Measurements from ENCODE around the gene ARL8A.
A peak's percentile ranks its signal among the peaks of the same experiment; 100 is the strongest.
"Not testable (repeated sequence)": the region's sequence is repeated elsewhere in the genome, so short reads cannot be mapped to it uniquely, and the experiment has no call there.

Gene ARL8A

GRCh38 chr1:202144402-202145067 is at the start of gene ARL8A:
Gene ARL8A, minus strand, starts transcription at chr1:202144737. Its CDS starts 165 bp downstream, at chr1:202144572.
- no peaks in the 10 kb centered on the region for H3K9me3 Mint-ChIP-seq
- no peaks in the 10 kb centered on the region for H3K27me3 Mint-ChIP-seq
- H3K4me1 Mint-ChIP-seq = peaks cover 45% of the 10 kb centered on the region
- DNase-seq = peak; percentile 82
- peak within 1 kb of the TSS; percentile 89 for H3K27ac Mint-ChIP-seq
- CTCF ChIA-PET = interaction anchor here (1.6 to 2.0 kb wide), 2 partner anchors 10 kb away, joined by 4 to 9 read pairs; no protein-coding TSS in a partner anchor
- H3K4me3 Mint-ChIP-seq = peak within 1 kb of the TSS; percentile 96
- H3K36me3 Mint-ChIP-seq = peaks cover 21% of the 10 kb centered on the region

DNA sequence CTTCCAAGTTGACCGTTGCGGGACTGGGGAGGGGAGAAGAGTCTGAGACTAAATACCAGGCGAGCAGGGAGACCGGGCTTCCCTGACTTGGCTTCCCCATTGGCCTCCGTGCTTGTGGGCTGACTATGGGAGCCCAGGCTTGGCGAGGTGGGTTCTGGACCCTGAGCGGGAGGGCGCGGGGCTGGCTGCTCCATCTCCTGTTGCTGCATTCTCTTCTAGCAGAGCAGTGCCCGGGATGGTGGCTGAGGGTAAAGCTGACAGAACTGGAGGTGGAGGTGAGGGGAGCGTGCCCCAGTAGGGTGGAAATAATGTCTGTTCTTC is 49.8 kb upstream of the ARL8A start:
- CTCF ChIA-PET = interaction anchor here (0.9 to 2.9 kb wide), 6 partner anchors 10 to 135 kb away, joined by 3 to 43 read pairs (median 6); no protein-coding TSS in a partner anchor
- Mint-ChIP-seq H3K4me3 (no peak overlapping the region), H3K27me3 (peaks cover 69% of the 10 kb centered on the region), H3K27ac (no peak overlapping the region), H3K36me3 (no peaks in the 10 kb centered on the region), H3K9me3 (no peaks in the 10 kb centered on the region), H3K4me1 (peaks cover 16% of the 10 kb centered on the region)
- no peak for DNase-seq

GRCh38 chr1:202193614-202194327 is 49.2 kb upstream of the ARL8A start, which contains the start of gene LGR6:
Gene LGR6, plus strand, starts transcription at chr1:202193799. Its CDS starts 191 bp downstream, at chr1:202193990.
- Mint-ChIP-seq H3K4me1 (peaks cover 11% of the 10 kb centered on the region), H3K36me3 (no peaks in the 10 kb centered on the region), H3K27ac (no peak within 1 kb of the TSS), H3K27me3 (peaks cover 68% of the 10 kb centered on the region), H3K4me3 (no peak within 1 kb of the TSS), H3K9me3 (no peaks in the 10 kb centered on the region)
- CTCF ChIA-PET = interaction anchor here (0.8 to 2.9 kb wide), 30 partner anchors 10 to 526 kb away, joined by 3 to 43 read pairs (median 4); partner anchors contain the start of genes PTPN7 and UBE2T
- DNase-seq = no peak

- H3K4me1 Mint-ChIP-seq = peaks cover 3% of the 10 kb centered on the region
- H3K9me3 Mint-ChIP-seq = no peaks in the 10 kb centered on the region
- peak; percentile 70 for DNase-seq
- H3K27me3 Mint-ChIP-seq = peaks cover 64% of the 10 kb centered on the region
- H3K36me3 Mint-ChIP-seq = no peaks in the 10 kb centered on the region
- H3K27ac Mint-ChIP-seq = no peak overlapping the region
- CTCF ChIA-PET = interaction anchor here (0.6 to 2.9 kb wide), 41 partner anchors 9 to 527 kb away, joined by 3 to 43 read pairs (median 4); partner anchors contain the start of genes PTPN7 and UBE2T
- H3K4me3 Mint-ChIP-seq = no peak overlapping the region
Measured at GRCh38 chr1:202192770-202193613, 48.5 kb upstream of the ARL8A start.

GRCh38 chr1:202191391-202191790 is 46.9 kb upstream of the ARL8A start:
- not testable (repeated sequence) for H3K4me1 Mint-ChIP-seq, DNase-seq, H3K27ac Mint-ChIP-seq, H3K4me3 Mint-ChIP-seq, H3K9me3 Mint-ChIP-seq, H3K36me3 Mint-ChIP-seq
- CTCF ChIA-PET = interaction anchor here (2.1 to 2.9 kb wide), 2 partner anchors 8 to 31 kb away, joined by 12 to 20 read pairs; partner anchors contain the start of gene PTPN7
- peaks cover 75% of the 10 kb centered on the region for H3K27me3 Mint-ChIP-seq

GRCh38 chr1:202189918-202190715 is 45.6 kb upstream of the ARL8A start:
- DNase-seq = no peak
- Mint-ChIP-seq H3K36me3 (no peaks in the 10 kb centered on the region), H3K27ac (no peak overlapping the region), H3K4me1 (peaks cover 2% of the 10 kb centered on the region), H3K27me3 (peaks cover 73% of the 10 kb centered on the region), H3K4me3 (no peak overlapping the region), H3K9me3 (no peaks in the 10 kb centered on the region)
- CTCF ChIA-PET = interaction anchor here (0.6 to 2.8 kb wide), 24 partner anchors 10 to 529 kb away, joined by 3 to 26 read pairs (median 5); partner anchors contain the start of genes PPP1R12B and PTPN7

DNA sequence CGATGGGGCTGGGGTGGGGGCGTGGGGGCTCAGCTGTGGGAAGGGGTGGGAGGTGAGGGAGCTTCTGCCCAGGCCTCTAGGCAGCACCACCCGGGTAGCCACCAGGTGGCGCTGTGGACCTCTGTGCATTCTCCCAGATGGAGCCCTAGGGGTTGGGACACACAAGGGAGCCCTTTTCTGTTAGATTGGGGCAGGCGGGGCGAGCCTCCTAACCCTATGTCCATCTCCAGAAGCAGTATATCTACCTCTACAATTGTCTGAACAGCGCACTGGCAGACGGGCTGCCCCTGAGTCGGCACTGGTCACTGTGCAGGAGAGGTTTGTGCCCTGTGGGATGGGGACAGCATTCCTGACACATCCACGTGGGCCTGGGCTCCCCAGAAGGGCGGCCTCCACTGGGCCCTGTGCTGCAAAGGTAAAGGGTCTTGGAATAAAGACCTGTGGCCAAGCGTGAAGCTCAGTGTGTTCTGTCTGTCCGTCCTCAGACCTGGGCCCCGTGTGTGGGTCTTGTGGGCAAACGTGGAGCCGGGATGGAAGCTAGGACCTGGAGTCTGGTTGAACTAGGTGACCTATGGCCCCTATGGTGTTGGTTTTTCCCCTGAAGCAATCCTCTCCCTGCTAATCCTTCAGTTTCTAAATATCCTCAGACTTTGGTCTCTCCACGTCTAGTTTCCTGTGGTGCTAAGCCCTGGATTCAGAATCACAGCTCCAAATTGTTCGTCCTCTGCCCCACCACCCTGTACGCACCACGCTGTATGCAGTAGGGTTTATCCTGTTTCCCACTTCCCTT is 44.7 kb upstream of the ARL8A start:
- Mint-ChIP-seq H3K27me3 (peaks cover 71% of the 10 kb centered on the region), H3K36me3 (no peaks in the 10 kb centered on the region), H3K4me1 (peaks cover 6% of the 10 kb centered on the region), H3K9me3 (no peaks in the 10 kb centered on the region), H3K4me3 (no peak overlapping the region), H3K27ac (no peak overlapping the region)
- CTCF ChIA-PET = interaction anchor here (0.7 to 2.8 kb wide), 23 partner anchors 10 to 530 kb away, joined by 3 to 26 read pairs (median 5); partner anchors contain the start of genes PPP1R12B and PTPN7
- peak; percentile 85 for DNase-seq

GRCh38 chr1:202187697-202188407 is 43.3 kb upstream of the ARL8A start:
- Mint-ChIP-seq H3K4me3 (no peak overlapping the region), H3K27me3 (peaks cover 68% of the 10 kb centered on the region), H3K9me3 (no peaks in the 10 kb centered on the region), H3K4me1 (peaks cover 10% of the 10 kb centered on the region), H3K27ac (no peak overlapping the region), H3K36me3 (no peaks in the 10 kb centered on the region)
- CTCF ChIA-PET = interaction anchor here (0.9 to 2.8 kb wide), 9 partner anchors 14 to 129 kb away, joined by 3 to 26 read pairs (median 8); no protein-coding TSS in a partner anchor
- no peak for DNase-seq

DNA sequence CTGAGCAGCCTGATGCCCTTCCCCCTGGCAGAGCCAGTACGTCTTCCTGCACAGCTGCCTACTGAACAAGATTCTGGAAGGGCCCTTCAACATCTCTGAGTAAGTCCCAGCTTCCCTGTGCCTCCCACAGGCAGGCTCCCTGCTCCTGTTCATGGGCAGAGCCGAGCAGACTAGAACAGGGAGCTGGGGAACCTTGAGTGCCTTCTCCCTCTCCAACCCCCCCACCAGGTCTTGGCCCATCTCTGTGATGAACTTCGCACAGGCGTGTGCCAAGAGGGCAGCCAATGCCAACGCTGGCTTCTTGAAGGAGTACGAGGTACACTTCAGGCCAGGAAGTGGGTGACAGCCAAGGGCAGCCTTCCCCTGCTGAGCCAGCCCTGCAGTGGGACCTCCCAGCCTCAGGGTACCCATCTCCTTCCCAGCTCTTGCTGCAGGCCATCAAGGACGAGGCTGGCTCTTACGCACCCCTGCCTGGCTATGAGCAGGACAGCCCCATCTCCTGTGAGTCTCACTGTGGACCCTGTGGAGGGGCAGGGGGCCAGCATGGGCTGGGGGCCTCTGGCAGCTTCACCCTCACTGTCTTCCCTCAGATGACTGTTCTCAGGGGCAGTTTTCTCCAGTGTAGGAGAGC is 42.6 kb upstream of the ARL8A start:
- Mint-ChIP-seq H3K4me3 (no peak overlapping the region), H3K4me1 (peaks cover 10% of the 10 kb centered on the region), H3K9me3 (no peaks in the 10 kb centered on the region), H3K27me3 (peaks cover 66% of the 10 kb centered on the region), H3K27ac (no peak overlapping the region), H3K36me3 (no peaks in the 10 kb centered on the region)
- CTCF ChIA-PET = interaction anchor here (1.0 to 4.2 kb wide), 4 partner anchors 14 to 130 kb away, joined by 3 to 27 read pairs (median 6); no protein-coding TSS in a partner anchor
- no peak for DNase-seq

GRCh38 chr1:202186327-202186726 is 41.8 kb upstream of the ARL8A start:
- Mint-ChIP-seq H3K4me3 (no peak overlapping the region), H3K4me1 (peaks cover 10% of the 10 kb centered on the region), H3K27me3 (peaks cover 73% of the 10 kb centered on the region), H3K9me3 (no peaks in the 10 kb centered on the region), H3K27ac (no peak overlapping the region), H3K36me3 (no peaks in the 10 kb centered on the region)
- CTCF ChIA-PET = interaction anchor here (0.6 to 4.2 kb wide), 5 partner anchors 13 to 174 kb away, joined by 4 to 27 read pairs (median 4); no protein-coding TSS in a partner anchor
- DNase-seq = no peak

GRCh38 chr1:202184750-202185460 is 40.4 kb upstream of the ARL8A start:
- DNase-seq = peak; percentile 79
- Mint-ChIP-seq H3K36me3 (no peaks in the 10 kb centered on the region), H3K27ac (no peak overlapping the region), H3K27me3 (peaks cover 79% of the 10 kb centered on the region), H3K4me1 (peaks cover 10% of the 10 kb centered on the region), H3K9me3 (no peaks in the 10 kb centered on the region), H3K4me3 (no peak overlapping the region)
- CTCF ChIA-PET = interaction anchor here (0.7 to 4.2 kb wide), 11 partner anchors 8 to 535 kb away, joined by 3 to 34 read pairs (median 6); partner anchors contain the start of genes LGR6 and PTPN7
